SH-SY5Y (cell line): ENCODE measurements around the gene EVI5L.

Experiments
- GATA2 ChIP-seq: IDR thresholded peaks from 2 replicates; pipeline ENCODE4 v1.6.1; 2011; ENCODE audit warnings: mild to moderate bottlenecking, low read depth, low read length
- GATA3 ChIP-seq: IDR thresholded peaks from 2 replicates; pipeline ENCODE4 v1.6.1; 2011; ENCODE audit warnings: low read depth, mild to moderate bottlenecking, low read length, moderate library complexity

- TF ChIP-seq GATA2 (no peak), GATA3 (no peak)
Measured at GRCh38 chr19:7830823-7831222, 805 bp downstream of the EVI5L start.
